ENCODE measurements around the gene SHROOM3.

SHROOM3 gene

DNA sequence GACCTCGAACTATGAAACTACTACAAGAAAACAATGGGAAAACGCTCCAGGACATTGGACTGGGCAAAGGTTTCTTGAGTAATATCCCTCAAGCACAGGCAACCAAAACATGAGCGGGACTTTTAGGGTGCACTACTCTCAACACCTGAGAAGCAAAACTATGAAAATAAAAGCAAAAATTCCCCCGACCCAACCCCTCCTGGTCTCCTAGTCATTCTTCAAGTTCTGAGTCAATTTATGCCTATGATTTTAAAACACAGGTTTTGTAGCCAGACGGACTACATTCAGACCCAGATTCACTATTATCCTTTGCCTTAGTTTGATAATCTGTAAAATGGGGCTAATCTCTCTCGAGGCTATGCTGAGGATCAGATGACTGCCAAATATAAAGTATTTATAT is 365.9 kb downstream of the SHROOM3 start:
- Mint-ChIP-seq H3K36me3 (ENCODE audit: low read depth) (no peaks in the 10 kb centered on the region), H3K4me1 (ENCODE audit: low read depth) (no peaks in the 10 kb centered on the region), H3K9me3 (no peaks in the 10 kb centered on the region), H3K4me3 (no peak overlapping the region), H3K27me3 (peaks cover 34% of the 10 kb centered on the region), H3K27ac (no peak overlapping the region)
- no peak for DNase-seq

DNA sequence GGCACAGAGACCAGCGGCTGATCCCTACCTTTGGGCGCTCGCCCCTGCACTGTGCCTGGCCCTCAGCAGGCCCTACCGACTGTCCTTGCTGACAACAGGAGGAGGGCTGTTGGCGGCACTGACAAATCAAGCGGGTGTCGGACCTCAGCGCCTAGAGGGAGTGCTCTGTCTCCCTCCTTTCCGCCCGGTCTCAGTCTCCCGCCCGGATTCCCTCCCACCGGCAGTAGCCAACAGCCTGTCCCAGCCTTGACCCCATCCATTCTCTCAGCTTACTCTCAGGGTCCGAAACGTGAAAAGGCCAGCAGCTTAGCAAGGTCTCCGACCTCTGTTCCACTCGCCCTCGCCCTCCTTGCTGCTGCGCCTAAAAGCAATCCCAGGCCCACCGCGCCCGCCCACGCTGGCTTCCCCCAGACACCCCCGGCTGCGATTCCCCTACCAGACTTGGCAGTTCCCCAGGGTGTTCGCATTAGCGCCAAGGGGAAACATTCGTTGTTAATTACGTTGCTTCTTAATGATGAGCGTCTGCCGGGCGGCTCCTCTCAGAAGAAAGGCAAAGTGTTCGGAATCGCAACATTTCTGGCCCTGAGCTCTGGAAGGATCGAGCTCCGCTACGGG is 366.7 kb downstream of the SHROOM3 start:
- DNase-seq = no peak
- no peak overlapping the region for H3K4me3 Mint-ChIP-seq
- H3K9me3 Mint-ChIP-seq = peaks cover 5% of the 10 kb centered on the region
- peaks cover 36% of the 10 kb centered on the region for H3K27me3 Mint-ChIP-seq
- H3K36me3 Mint-ChIP-seq (ENCODE audit: low read depth) = no peaks in the 10 kb centered on the region
- H3K4me1 Mint-ChIP-seq (ENCODE audit: low read depth) = no peaks in the 10 kb centered on the region
- no peak overlapping the region for H3K27ac Mint-ChIP-seq

DNA sequence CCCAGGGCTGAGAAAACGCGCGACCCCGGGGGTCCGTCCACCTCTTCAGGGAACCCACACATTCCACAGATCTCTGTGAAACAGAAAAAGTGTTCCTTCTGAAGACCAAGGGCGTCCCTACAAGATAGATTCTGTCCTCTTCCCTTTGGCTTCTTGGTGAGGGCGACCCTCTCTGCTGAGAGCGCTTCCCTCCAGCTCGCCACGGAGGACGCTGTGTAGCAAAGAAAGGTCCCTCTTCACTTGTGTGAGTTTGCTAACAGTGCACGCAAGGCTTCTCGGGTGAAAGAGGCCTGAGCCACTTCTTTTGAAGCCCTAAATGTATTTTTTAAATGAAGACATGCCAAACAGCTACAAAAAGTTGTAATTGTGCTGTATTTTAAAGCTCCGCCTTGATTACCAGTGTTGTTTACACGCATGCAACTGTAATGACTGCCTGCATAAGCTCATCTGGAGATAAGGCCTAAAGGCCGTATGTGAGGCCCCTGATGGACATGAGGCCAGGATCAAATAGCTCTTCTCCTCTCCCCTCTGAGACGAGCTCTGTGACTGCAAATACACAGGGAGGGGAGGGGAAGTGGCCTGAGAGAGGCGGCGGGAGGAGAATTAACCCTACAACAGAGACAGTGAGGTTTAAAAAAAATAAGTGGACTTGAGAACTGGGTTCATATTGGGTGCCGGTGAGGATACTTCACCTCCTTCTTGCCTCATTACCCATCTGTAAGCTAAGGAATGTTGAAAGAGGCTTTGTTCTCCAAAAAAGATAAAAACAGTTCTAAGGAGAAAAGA is 367.4 kb downstream of the SHROOM3 start:
- H3K4me1 Mint-ChIP-seq (ENCODE audit: low read depth) = no peaks in the 10 kb centered on the region
- no peaks in the 10 kb centered on the region for H3K36me3 Mint-ChIP-seq (ENCODE audit: low read depth)
- DNase-seq = no peak
- peaks cover 11% of the 10 kb centered on the region for H3K9me3 Mint-ChIP-seq
- no peak overlapping the region for H3K27ac Mint-ChIP-seq
- peaks cover 36% of the 10 kb centered on the region for H3K27me3 Mint-ChIP-seq
- H3K4me3 Mint-ChIP-seq = no peak overlapping the region

DNA sequence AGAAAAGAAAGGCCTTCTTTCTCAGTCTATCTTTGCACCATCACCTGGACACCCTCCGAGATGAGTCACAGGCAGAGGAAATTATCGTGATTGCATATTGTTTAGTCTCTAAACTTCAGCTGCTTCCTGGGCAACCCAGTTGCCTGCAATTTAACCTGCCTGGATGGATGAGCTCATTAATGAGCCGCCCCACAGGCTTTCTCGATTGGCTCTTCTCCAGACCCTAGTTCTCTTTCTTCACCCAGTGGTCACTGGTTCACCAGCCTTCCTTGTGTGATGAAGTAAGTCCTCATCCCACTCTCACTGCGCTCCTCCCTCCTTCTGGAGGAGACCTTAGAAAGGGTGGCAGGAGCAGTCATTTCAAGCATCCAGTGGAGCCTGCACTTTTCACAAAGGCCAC is 368.5 kb downstream of the SHROOM3 start:
- Mint-ChIP-seq H3K27me3 (peaks cover 34% of the 10 kb centered on the region), H3K36me3 (ENCODE audit: low read depth) (no peaks in the 10 kb centered on the region), H3K4me1 (ENCODE audit: low read depth) (no peaks in the 10 kb centered on the region), H3K27ac (no peak overlapping the region), H3K4me3 (no peak overlapping the region), H3K9me3 (peaks cover 20% of the 10 kb centered on the region)
- DNase-seq = no peak

DNA sequence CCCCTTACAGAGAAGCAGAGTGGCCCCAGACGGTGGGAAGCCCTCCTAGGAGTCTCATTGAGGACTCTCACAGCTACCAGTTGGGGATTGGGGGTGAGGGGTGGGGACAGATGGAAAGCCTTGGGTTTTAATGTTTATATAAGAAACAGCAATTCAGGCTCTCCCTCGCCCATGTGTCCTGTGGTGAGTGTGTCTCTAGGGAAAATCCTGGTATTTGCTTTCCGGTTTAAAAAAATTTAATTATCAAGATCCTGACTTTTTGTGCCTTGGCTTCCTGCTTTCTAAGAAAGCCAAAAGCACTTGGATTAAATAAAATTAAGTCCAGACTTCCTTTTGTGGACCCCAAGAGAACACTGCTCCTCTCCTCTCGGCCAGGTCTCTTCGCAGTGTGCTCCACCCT is 369.1 kb downstream of the SHROOM3 start:
- no peak overlapping the region for H3K27ac Mint-ChIP-seq
- H3K27me3 Mint-ChIP-seq = peaks cover 34% of the 10 kb centered on the region
- no peak overlapping the region for H3K4me3 Mint-ChIP-seq
- peaks cover 25% of the 10 kb centered on the region for H3K9me3 Mint-ChIP-seq
- no peaks in the 10 kb centered on the region for H3K4me1 Mint-ChIP-seq (ENCODE audit: low read depth)
- H3K36me3 Mint-ChIP-seq (ENCODE audit: low read depth) = no peaks in the 10 kb centered on the region
- DNase-seq = no peak

DNA sequence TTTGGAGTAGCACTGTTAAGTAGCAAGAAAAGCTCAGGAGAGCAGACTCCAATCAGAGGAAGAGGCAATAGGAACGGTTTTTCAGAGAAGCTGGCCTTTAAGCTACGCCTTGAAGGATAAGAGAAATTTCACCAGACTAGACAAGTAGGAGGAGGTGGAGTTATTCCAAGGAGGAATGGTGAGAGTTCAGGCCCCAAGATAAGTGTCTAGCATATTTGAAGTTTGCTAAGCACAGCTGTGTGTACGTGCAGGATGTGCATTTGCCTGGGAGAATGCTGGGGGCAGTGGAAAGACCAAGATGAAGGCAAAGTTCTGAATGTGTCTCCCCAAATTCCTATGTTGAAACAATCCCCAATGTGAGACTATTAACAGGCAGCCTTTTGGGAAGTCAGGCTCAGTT is 371.3 kb downstream of the SHROOM3 start:
- Mint-ChIP-seq H3K36me3 (ENCODE audit: low read depth) (no peaks in the 10 kb centered on the region), H3K4me3 (no peak overlapping the region), H3K27ac (no peak overlapping the region), H3K9me3 (peaks cover 25% of the 10 kb centered on the region), H3K27me3 (peaks cover 29% of the 10 kb centered on the region), H3K4me1 (ENCODE audit: low read depth) (no peaks in the 10 kb centered on the region)
- no peak for DNase-seq

DNA sequence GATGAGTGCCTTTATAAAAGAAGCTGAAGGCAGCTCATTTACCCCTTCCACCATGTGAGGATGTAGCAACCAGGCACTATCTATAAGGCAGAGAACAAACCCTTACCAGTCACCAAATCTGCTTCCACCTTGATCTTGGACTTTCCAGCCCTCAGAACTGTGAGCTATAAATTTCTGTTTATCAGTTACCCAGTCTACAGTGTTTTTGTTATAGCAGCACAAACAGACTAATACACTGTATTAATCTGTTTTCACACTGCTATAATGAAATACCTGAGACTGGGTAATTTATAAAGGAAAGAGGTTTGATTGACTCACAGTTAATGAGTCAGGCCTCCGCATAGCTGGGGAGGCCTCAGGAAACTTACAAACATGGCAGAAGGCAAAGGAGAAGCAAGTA is 371.7 kb downstream of the SHROOM3 start:
- no peak for DNase-seq

DNA sequence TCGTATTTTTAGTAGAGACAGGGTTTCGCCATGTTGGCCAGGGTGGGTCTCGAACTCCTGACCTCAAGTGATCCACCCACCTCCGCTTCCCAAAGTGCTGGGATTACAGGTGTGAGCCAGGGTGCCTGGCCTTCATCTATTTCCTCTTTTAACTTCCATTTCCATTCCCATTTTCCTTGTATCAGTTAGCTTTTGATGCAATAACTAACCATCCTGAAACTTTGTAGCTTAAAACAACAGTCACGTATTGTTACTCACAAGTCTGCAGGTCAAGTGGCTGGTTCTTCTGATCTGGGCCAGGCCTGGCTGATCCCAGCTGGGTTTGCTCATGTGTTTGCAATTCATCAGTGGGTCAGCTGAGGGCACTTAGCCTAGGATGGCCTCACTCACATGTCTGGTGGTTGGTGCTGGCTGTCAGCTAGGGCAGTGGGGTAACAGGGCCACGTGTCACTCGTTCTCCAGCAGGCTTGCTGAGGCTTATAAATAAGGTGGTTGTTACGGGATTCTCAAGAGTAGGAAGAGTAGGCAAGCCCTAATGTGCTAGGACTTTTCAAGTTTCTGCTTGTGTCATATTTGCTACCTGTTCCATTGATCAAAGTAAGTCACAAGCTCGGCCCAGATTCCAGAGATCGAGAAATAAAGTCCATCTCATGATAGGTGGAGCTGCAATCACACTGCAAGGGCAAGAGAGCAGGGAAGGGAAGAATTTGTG is 374.7 kb downstream of the SHROOM3 start:
- Mint-ChIP-seq H3K9me3 (peaks cover 25% of the 10 kb centered on the region), H3K36me3 (ENCODE audit: low read depth) (no peaks in the 10 kb centered on the region), H3K27ac (no peak overlapping the region), H3K4me3 (no peak overlapping the region), H3K27me3 (peaks cover 8% of the 10 kb centered on the region), H3K4me1 (ENCODE audit: low read depth) (no peaks in the 10 kb centered on the region)
- no peak for DNase-seq

More for the DNA sequence above, 371.7 kb downstream of the SHROOM3 start:
- Mint-ChIP-seq H3K36me3 (ENCODE audit: low read depth) (no peaks in the 10 kb centered on the region), H3K4me1 (ENCODE audit: low read depth) (no peaks in the 10 kb centered on the region), H3K4me3 (no peak overlapping the region), H3K9me3 (peaks cover 25% of the 10 kb centered on the region), H3K27ac (no peak overlapping the region), H3K27me3 (peaks cover 27% of the 10 kb centered on the region)

DNA sequence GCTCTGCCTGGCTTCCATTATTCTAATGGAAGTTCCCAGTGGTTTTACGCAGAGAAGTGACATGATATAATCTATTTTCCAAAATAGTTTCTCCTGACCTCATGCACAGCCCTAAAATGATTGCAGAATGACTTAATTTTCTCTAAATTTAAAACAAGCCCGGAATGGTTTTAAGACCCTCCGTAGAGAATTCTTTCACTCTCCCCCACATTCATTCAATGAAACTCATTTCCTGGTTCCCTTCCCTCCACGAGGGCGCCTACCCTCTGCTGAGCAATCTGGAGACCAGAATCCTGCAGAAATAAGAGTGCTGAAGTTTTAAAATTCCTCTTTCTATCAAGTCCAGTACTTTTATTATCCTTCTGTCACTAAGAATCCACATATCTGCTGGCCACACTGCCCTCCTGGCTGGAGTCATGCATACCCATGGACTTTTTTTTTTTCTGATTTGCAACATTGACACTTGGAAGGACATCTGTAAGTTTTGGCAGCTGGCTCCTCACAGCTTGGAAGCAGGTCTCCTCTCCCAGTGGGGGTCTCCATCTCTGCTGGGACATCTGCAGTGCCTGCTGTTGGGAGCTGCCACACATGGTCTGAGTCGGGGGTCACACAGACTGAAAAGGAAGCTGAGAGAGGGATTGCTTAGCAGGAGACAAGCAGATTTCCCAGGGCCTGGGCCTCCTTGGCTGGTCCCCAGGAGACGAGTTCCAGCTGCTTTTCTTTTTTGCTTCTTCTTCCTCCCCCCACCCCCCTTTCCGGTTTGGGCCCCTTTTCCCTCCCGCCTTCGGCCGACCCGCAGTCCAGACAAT is 376.8 kb downstream of the SHROOM3 start:
- Mint-ChIP-seq H3K27ac (no peak overlapping the region), H3K4me3 (no peak overlapping the region), H3K36me3 (ENCODE audit: low read depth) (no peaks in the 10 kb centered on the region), H3K4me1 (ENCODE audit: low read depth) (no peaks in the 10 kb centered on the region), H3K27me3 (peaks cover 3% of the 10 kb centered on the region), H3K9me3 (peaks cover 19% of the 10 kb centered on the region)
- DNase-seq = no peak

DNA sequence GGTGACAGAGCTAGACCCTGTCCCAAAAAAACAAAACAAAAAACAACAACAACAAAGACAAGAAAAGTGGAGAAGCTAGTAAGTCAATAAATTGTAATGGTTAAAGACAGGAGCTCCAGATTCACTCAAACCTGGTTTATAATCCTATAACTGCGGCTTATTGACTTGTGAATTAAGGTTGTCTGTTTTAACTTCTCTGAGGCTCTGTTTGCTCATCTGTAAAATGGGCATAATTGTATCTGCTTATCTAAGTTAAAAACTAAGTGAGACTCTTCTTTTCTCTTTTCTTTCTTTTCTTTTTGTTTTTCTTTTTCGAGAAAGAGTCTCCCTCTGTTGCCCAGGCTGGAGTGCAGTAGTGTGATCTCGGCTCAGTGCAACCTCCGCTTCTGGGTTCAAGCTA is 378.0 kb downstream of the SHROOM3 start:
- DNase-seq = no peak
- H3K9me3 Mint-ChIP-seq = peaks cover 8% of the 10 kb centered on the region
- H3K27ac Mint-ChIP-seq = no peak overlapping the region
- H3K27me3 Mint-ChIP-seq = peaks cover 3% of the 10 kb centered on the region
- H3K4me1 Mint-ChIP-seq (ENCODE audit: low read depth) = no peaks in the 10 kb centered on the region
- no peak overlapping the region for H3K4me3 Mint-ChIP-seq
- no peaks in the 10 kb centered on the region for H3K36me3 Mint-ChIP-seq (ENCODE audit: low read depth)

DNA sequence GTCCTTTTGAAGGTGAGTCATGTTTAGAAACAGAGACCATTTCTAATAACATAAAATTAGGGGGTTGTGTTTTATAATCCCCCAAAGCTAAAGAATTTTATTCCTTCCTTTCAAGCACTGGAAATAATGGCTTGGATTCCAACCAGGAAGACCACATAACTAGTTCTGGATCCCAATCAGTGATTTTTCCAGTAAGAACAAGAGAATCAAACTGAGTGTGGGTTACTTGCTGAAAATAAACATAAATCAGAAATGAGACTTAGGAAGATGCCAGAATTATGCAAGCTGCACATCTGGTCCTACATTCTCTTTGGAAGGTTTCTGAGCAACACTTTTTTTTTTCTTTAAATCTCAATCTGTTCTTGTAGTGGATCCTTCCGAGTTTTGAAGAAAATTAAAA is 386.6 kb downstream of the SHROOM3 start:
- Mint-ChIP-seq H3K36me3 (ENCODE audit: low read depth) (no peaks in the 10 kb centered on the region), H3K4me3 (no peak overlapping the region), H3K4me1 (ENCODE audit: low read depth) (no peaks in the 10 kb centered on the region), H3K9me3 (peaks cover 5% of the 10 kb centered on the region), H3K27me3 (peaks cover 24% of the 10 kb centered on the region), H3K27ac (no peak overlapping the region)
- DNase-seq = no peak

DNA sequence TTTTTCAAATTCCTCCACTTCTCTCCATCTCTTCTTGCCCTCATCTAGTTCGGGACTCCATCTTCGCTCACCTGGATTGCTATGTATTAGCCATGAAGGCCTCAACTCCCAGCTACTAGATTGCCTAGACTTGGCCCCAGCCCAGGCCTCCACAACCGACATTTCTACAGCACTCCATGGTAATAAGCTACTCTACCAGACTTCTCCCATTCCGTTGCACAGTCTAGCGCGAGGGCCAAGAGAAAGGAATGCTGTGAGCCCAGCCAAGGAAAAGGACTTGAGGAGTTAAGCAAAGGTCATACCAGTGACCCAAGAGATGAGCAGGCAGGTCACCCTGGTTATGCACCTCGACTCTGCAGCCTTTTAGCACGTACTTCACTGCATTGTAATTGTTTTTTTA is 387.3 kb downstream of the SHROOM3 start:
- Mint-ChIP-seq H3K36me3 (ENCODE audit: low read depth) (no peaks in the 10 kb centered on the region), H3K4me1 (ENCODE audit: low read depth) (no peaks in the 10 kb centered on the region), H3K9me3 (peaks cover 5% of the 10 kb centered on the region), H3K27ac (no peak overlapping the region), H3K27me3 (peaks cover 24% of the 10 kb centered on the region), H3K4me3 (no peak overlapping the region)
- no peak for DNase-seq

DNA sequence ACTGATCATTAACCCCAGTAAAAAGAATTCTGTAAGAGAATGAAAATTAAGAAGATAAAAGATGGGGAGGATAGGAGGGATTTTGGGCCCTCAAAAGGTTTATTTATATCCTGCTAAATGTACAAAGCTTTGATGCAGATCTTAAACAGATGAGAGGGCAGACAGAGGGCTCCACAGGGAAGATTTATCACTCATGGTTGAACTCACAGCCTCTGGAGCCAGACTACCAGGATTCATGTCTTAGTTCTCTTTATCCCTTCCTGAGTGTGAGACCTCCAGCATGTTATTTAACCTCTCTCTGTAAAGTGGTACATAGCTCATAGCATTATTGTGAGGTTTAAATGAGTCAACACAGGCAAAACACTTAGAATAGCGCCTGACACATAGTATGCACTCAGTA is 388.5 kb downstream of the SHROOM3 start:
- Mint-ChIP-seq H3K4me1 (ENCODE audit: low read depth) (no peaks in the 10 kb centered on the region), H3K27ac (no peak overlapping the region), H3K36me3 (ENCODE audit: low read depth) (no peaks in the 10 kb centered on the region), H3K4me3 (no peak overlapping the region), H3K9me3 (peaks cover 5% of the 10 kb centered on the region), H3K27me3 (peaks cover 24% of the 10 kb centered on the region)
- no peak for DNase-seq

DNA sequence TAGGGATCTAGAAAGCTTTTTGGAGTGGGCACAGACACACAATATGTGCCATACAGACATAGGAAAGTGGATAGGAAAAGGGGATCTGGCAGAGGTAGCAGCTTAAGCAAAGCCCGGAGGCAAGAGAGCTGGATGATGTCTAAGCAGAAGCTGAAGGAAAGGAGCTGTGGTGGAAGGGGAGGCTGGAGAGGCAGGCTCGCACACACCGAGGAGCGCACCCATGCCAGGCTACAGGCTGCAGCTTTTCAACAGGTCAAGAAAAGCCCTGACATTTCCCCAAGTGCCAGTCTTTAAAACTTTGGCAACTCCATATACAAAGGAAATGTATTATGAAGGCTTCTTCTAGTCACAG is 395.6 kb downstream of the SHROOM3 start:
- no peaks in the 10 kb centered on the region for H3K4me1 Mint-ChIP-seq (ENCODE audit: low read depth)
- H3K36me3 Mint-ChIP-seq (ENCODE audit: low read depth) = no peaks in the 10 kb centered on the region
- H3K4me3 Mint-ChIP-seq = no peak overlapping the region
- no peak for DNase-seq
- H3K27ac Mint-ChIP-seq = no peak overlapping the region
- no peaks in the 10 kb centered on the region for H3K27me3 Mint-ChIP-seq
- no peaks in the 10 kb centered on the region for H3K9me3 Mint-ChIP-seq

Measured in activated T-cell treated with anti-CD3 and anti-CD28 coated beads, Interleukin-2, amount 50 U/mL, for 24 hours (primary cell).